ENCODE measurements around the gene GRIP1.

Gene GRIP1

GRCh38 chr12:66669541-66669940 is 9.3 kb downstream of the GRIP1 start:
- no peak for TF ChIP-seq CTCF (IDR thresholded peaks at IDR 0.05)

GRCh38 chr12:66668311-66668710 is 10.6 kb downstream of the GRIP1 start:
- TF ChIP-seq CTCF (IDR thresholded peaks at IDR 0.05), result no peak

- TF ChIP-seq CTCF (IDR thresholded peaks at IDR 0.05), result no peak
These were observed 11.0 kb downstream of the GRIP1 start for GRCh38 chr12:66667906-66668305.

- no peak for TF ChIP-seq CTCF (IDR thresholded peaks at IDR 0.05)
These were observed 12.4 kb downstream of the GRIP1 start for GRCh38 chr12:66666481-66666880.

- TF ChIP-seq CTCF (IDR thresholded peaks at IDR 0.05), result no peak
These were observed 13.4 kb downstream of the GRIP1 start for GRCh38 chr12:66665435-66665985.

GRCh38 chr12:66664076-66664475 is 14.8 kb downstream of the GRIP1 start:
- TF ChIP-seq CTCF (IDR thresholded peaks at IDR 0.05), result no peak

- TF ChIP-seq CTCF (IDR thresholded peaks at IDR 0.05), result no peak
These were observed 15.3 kb downstream of the GRIP1 start for GRCh38 chr12:66663611-66664010.

- TF ChIP-seq CTCF (IDR thresholded peaks at IDR 0.05), result no peak
These were observed 16.1 kb downstream of the GRIP1 start for GRCh38 chr12:66662729-66663128.

All from LNCAP (cell line).